ENCODE data around the gene NYAP2. TPM values are rescaled to one million over a fixed set of nuclear protein-coding genes. Genes with fewer than 3 reads are reported as not detected.

Gene NYAP2
- total RNA-seq, 1 experiment from 2014 or later: not detected

DNA sequence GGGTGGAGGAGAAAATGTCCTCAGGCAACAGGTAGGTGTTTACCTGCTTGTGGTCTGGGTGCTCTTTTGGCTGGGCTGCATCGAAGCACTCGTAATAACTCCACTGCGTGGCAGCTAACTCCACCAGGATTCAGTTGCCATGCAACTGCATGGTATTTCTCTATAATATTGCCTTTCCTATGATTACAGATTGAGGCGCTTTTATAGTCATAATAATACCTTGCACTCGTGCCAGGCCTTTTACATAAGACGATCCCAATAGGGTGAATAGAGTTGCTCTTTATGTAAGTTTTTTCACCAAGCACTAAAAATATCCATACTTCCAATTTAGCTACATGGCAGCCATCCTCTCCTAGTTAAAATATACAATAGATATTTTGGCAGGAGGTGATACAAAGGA is 19.7 kb upstream of the NYAP2 start:
- no peak for DNase-seq (ENCODE audit: low read depth, low spot score)
- no peaks in the 10 kb centered on the region for H3K9me3 ChIP-seq (ENCODE audit: control insufficient read depth in 1 of 2, insufficient read depth in 1 of 2, low read depth in 1 of 2, low read length in 2 of 2)
- no peaks in the 10 kb centered on the region for H3K4me1 ChIP-seq (ENCODE audit: control insufficient read depth in 1 of 2, insufficient read depth in 2 of 2, low read length in 2 of 2)
- H3K9ac ChIP-seq (ENCODE audit: low read length): no peak overlapping the region
- ATAC-seq: no peak
- intact Hi-C loops (cut with micrococcal nuclease): no loop called here
- TF ChIP-seq SIN3A (IDR thresholded peaks at IDR 0.05; ENCODE audit: low read depth) (no peak), CEBPB (IDR thresholded peaks at IDR 0.05; ENCODE audit: low read depth) (no peak), POLR2A (IDR thresholded peaks at IDR 0.05; ENCODE audit: borderline replicate concordance, extremely low read depth, insufficient read depth, insufficient read length) (no peak), ZFX (IDR thresholded peaks at IDR 0.05) (no peak), ZNF274 (IDR thresholded peaks at IDR 0.05; ENCODE audit: low read depth, low read length) (no peak), ELF1 (IDR thresholded peaks at IDR 0.05; ENCODE audit: borderline replicate concordance, low read depth) (no peak), SP1 (IDR thresholded peaks at IDR 0.05; ENCODE audit: low read depth) (no peak), TCF7L2 (IDR thresholded peaks at IDR 0.05; ENCODE audit: borderline replicate concordance, extremely low read depth, insufficient read depth, insufficient read length) (no peak), RAD21 (IDR thresholded peaks at IDR 0.05; ENCODE audit: low read depth) (no peak), EGR1 (IDR thresholded peaks at IDR 0.05; ENCODE audit: low read depth) (no peak), EZH2 (IDR thresholded peaks at IDR 0.05) (no peak), CBX3 (IDR thresholded peaks at IDR 0.05; ENCODE audit: low read depth) (no peak), EZH2phosphoT487 (IDR thresholded peaks at IDR 0.05; ENCODE audit: borderline replicate concordance) (no peak), FOSL1 (IDR thresholded peaks at IDR 0.05; ENCODE audit: low read depth) (no peak), JUND (IDR thresholded peaks at IDR 0.05) (no peak)
- TF ChIP-seq, protein P1, sequence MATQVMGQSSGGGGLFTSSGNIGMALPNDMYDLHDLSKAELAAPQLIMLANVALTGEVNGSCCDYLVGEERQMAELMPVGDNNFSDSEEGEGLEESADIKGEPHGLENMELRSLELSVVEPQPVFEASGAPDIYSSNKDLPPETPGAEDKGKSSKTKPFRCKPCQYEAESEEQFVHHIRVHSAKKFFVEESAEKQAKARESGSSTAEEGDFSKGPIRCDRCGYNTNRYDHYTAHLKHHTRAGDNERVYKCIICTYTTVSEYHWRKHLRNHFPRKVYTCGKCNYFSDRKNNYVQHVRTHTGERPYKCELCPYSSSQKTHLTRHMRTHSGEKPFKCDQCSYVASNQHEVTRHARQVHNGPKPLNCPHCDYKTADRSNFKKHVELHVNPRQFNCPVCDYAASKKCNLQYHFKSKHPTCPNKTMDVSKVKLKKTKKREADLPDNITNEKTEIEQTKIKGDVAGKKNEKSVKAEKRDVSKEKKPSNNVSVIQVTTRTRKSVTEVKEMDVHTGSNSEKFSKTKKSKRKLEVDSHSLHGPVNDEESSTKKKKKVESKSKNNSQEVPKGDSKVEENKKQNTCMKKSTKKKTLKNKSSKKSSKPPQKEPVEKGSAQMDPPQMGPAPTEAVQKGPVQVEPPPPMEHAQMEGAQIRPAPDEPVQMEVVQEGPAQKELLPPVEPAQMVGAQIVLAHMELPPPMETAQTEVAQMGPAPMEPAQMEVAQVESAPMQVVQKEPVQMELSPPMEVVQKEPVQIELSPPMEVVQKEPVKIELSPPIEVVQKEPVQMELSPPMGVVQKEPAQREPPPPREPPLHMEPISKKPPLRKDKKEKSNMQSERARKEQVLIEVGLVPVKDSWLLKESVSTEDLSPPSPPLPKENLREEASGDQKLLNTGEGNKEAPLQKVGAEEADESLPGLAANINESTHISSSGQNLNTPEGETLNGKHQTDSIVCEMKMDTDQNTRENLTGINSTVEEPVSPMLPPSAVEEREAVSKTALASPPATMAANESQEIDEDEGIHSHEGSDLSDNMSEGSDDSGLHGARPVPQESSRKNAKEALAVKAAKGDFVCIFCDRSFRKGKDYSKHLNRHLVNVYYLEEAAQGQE (IDR thresholded peaks at IDR 0.05; ENCODE audit: low read depth): no peak
- TF ChIP-seq, protein P2, sequence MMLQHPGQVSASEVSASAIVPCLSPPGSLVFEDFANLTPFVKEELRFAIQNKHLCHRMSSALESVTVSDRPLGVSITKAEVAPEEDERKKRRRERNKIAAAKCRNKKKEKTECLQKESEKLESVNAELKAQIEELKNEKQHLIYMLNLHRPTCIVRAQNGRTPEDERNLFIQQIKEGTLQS (IDR thresholded peaks at IDR 0.05): no peak
- TF ChIP-seq, protein P3, sequence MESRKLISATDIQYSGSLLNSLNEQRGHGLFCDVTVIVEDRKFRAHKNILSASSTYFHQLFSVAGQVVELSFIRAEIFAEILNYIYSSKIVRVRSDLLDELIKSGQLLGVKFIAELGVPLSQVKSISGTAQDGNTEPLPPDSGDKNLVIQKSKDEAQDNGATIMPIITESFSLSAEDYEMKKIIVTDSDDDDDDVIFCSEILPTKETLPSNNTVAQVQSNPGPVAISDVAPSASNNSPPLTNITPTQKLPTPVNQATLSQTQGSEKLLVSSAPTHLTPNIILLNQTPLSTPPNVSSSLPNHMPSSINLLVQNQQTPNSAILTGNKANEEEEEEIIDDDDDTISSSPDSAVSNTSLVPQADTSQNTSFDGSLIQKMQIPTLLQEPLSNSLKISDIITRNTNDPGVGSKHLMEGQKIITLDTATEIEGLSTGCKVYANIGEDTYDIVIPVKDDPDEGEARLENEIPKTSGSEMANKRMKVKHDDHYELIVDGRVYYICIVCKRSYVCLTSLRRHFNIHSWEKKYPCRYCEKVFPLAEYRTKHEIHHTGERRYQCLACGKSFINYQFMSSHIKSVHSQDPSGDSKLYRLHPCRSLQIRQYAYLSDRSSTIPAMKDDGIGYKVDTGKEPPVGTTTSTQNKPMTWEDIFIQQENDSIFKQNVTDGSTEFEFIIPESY (IDR thresholded peaks at IDR 0.05; ENCODE audit: extremely low read depth, insufficient replicate concordance, low read length): no peak
- H3K4me3 ChIP-seq (replicated peaks in 1 of 2; ENCODE audit: low read depth in 1 of 2, low read length in 2 of 2): no peak overlapping the region
- no peak overlapping the region for H3K27ac ChIP-seq (ENCODE audit: low read depth, low read length)
- no TSS peak for BruUV-seq (replicated peaks)
- no peaks in the 10 kb centered on the region for H3K79me2 ChIP-seq (ENCODE audit: insufficient read depth, low read length)
- peaks cover 5% of the 10 kb centered on the region; the same call in 1 of the 2 replicates for H3K27me3 ChIP-seq (ENCODE audit: insufficient read depth, low read length)
- CTCF ChIA-PET: no interaction called here
- no peaks in the 10 kb centered on the region for H3K9me2 ChIP-seq (ENCODE audit: insufficient read depth)
- H4K20me1 ChIP-seq (ENCODE audit: insufficient read depth): no peaks in the 10 kb centered on the region
- POLR2A ChIA-PET: no interaction called here
- RAD21 ChIA-PET (ENCODE audit: low non-redundant PET in 1 of 2, low total read pairs in 2 of 2, uncharacterized antibody in 2 of 2, unreplicated experiment in 2 of 2): no interaction called here
- H3K36me3 ChIP-seq (ENCODE audit: control insufficient read depth in 1 of 2, insufficient read depth in 2 of 2, low read length in 2 of 2): no peaks in the 10 kb centered on the region
- no peak overlapping the region for H2AFZ ChIP-seq (ENCODE audit: low read depth, low read length, poor library complexity, severe bottlenecking)
- no peak overlapping the region for H3K4me2 ChIP-seq (ENCODE audit: low read length)

Data from HCT116 (cell line).